Breast epithelium (tissue), 4 donors: ENCODE measurements around the gene SMAD6. TPM values are rescaled to one million over a fixed set of nuclear protein-coding genes. Genes with fewer than 3 reads are reported as not detected.

Experiments
- DNase-seq, 2 donors: peaks; one replicate each; pipeline ENCODE4 v3.0.0-alpha.2; 2019; ENCODE audit warnings: low spot score in 2 of 2
- H3K27ac ChIP-seq, 2 donors: fragments of 200-600 bp; sonication (generic) in 1 of 2; one replicate each; pipeline ENCODE4 v1.5.1; 2016 to 2019; ENCODE audit warnings: mild to moderate bottlenecking in 1 of 2
- H3K27me3 ChIP-seq, 2 donors: fragments of 200-600 bp; sonication (generic) in 1 of 2; one replicate each; pipeline versions ENCODE4 v1.5.1 to v1.6.0; 2017 to 2019; ENCODE audit warnings: control low read depth in 1 of 2, mild to moderate bottlenecking in 1 of 2
- H3K36me3 ChIP-seq: fragments of 200-600 bp; one replicate; pipeline ENCODE4 v1.5.1; 2019
- H3K4me1 ChIP-seq, 2 donors: fragments of 200-600 bp; sonication (generic); one replicate each; pipeline ENCODE4 v1.5.1; 2016 to 2019; ENCODE audit warnings: control low read depth in 1 of 2
- H3K4me3 ChIP-seq, 3 donors: fragments of 200-600 bp; sonication (generic); 1 replicate in 2 of 3; 2 replicates in 1 of 3; pipeline ENCODE4 v1.5.1; 2016 to 2019; ENCODE audit warnings: mild to moderate bottlenecking in 3 of 3, moderate library complexity in 2 of 3
- H3K9me3 ChIP-seq, 2 donors: fragments of 200-600 bp; sonication (generic) in 1 of 2; one replicate each; pipeline ENCODE4 v1.5.1; 2016 to 2019; ENCODE audit warnings: control low read depth in 1 of 2
- POLR2A ChIP-seq: fragments of 450-650 bp; IDR thresholded peaks from one replicate; pipeline ENCODE4 v1.6.1; 2016; ENCODE audit warnings: antibody characterized with exemption, mild to moderate bottlenecking, moderate library complexity
- POLR2AphosphoS5 ChIP-seq, 3 donors: sonication (generic); formaldehyde crosslinking; IDR thresholded peaks; one replicate each; pipeline ENCODE4 v1.6.1; 2017; ENCODE audit warnings: antibody characterized with exemption in 3 of 3
- intact Hi-C: fragments of 100-400 bp; cut with DNase I; formaldehyde crosslinking; loops from one replicate; pipeline ENCODE4 v1.15.1; 2023; ENCODE audit warnings: low total_unique reads
- total RNA-seq, 3 donors: library from RNA; depleted of rRNA; stranded (reverse); fragments of >200 nt; gene quantifications; one replicate each; pipeline ENCODE4 v1.1.0, GENCODE V29; 2016
- TF ChIP-seq, protein P1 (sequence below), 3 donors: fragments of 450-650 bp; IDR thresholded peaks; one replicate each; pipeline ENCODE4 v1.5.1; 2016 to 2017; ENCODE audit warnings: antibody characterized with exemption in 3 of 3, mild to moderate bottlenecking in 3 of 3, moderate library complexity in 3 of 3

SMAD6 gene
- total RNA-seq, 3 donors from 2014 or later: 7.6 to 22.6 (median 13.4) TPM

DNA sequence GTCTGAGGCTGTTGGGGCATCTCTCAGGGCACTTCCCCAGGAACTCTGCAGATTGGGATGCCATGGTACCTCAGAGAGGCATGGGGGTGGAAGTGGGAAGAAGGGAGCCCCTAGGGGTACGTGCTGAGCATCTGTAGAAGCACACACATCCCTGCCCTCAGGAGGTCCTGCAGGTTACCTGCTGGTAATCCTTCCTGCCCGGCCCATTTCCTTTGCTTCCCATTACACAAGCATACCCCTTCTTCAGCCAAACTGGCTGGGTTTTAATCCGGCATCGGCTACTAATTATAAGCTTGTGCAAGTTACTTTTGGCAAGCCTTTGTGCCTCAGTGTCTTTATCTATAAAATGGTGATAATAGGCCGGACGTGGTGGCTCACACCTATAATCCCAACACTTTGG, 3.1 kb upstream of the SMAD6 start:
- Histone ChIP-seq H3K27me3 (no peaks in the 10 kb centered on the region), H3K36me3 (no peaks in the 10 kb centered on the region), H3K4me3 (no peak overlapping the region), H3K4me1 (peaks cover 0 to 7% of the 10 kb centered on the region in 2 donors), H3K27ac (no peak overlapping the region), H3K9me3 (no peaks in the 10 kb centered on the region)
- DNase-seq: no peak
- TF ChIP-seq POLR2AphosphoS5 (IDR thresholded peaks at IDR 0.05) (no peak), POLR2A (no peak)
- TF ChIP-seq, protein P1, sequence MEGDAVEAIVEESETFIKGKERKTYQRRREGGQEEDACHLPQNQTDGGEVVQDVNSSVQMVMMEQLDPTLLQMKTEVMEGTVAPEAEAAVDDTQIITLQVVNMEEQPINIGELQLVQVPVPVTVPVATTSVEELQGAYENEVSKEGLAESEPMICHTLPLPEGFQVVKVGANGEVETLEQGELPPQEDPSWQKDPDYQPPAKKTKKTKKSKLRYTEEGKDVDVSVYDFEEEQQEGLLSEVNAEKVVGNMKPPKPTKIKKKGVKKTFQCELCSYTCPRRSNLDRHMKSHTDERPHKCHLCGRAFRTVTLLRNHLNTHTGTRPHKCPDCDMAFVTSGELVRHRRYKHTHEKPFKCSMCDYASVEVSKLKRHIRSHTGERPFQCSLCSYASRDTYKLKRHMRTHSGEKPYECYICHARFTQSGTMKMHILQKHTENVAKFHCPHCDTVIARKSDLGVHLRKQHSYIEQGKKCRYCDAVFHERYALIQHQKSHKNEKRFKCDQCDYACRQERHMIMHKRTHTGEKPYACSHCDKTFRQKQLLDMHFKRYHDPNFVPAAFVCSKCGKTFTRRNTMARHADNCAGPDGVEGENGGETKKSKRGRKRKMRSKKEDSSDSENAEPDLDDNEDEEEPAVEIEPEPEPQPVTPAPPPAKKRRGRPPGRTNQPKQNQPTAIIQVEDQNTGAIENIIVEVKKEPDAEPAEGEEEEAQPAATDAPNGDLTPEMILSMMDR (IDR thresholded peaks at IDR 0.05): no peak
- intact Hi-C loops: no loop called here

DNA sequence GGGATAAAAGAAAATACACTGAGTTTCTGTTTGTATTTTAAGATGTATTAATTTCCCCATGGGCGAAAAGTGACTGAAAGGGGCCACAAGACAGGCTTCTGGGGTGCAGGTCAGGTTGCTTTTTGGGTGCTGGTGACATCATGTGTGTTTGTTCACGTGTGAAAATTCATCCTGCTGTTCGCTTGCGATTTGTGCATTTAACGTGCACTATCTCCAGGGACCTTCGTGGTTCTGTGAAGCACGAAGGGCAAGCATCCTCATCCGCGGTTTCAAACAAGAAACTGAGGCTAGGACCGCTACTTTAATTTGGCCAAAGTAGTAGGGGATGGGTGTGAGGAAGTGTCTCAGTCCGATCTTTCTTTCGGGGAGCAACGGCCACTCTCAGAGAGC, 1.6 kb upstream of the SMAD6 start:
- Histone ChIP-seq H3K9me3 (no peaks in the 10 kb centered on the region), H3K36me3 (no peaks in the 10 kb centered on the region), H3K4me3 (peak overlapping the region; percentile 19 to 85 (median 73)), H3K27me3 (no peaks in the 10 kb centered on the region), H3K4me1 (peaks cover 0 to 7% of the 10 kb centered on the region in 2 donors), H3K27ac (peak overlapping the region; percentile 79 to 81)
- no peak for DNase-seq
- TF ChIP-seq, protein P1 (IDR thresholded peaks at IDR 0.05): no peak
- no peak for TF ChIP-seq POLR2A
- no peak for TF ChIP-seq POLR2AphosphoS5 (IDR thresholded peaks at IDR 0.05)
- intact Hi-C loops: loop anchor here (10.0 kb wide), 1 partner anchor 64 kb away; no protein-coding TSS in a partner anchor

DNA sequence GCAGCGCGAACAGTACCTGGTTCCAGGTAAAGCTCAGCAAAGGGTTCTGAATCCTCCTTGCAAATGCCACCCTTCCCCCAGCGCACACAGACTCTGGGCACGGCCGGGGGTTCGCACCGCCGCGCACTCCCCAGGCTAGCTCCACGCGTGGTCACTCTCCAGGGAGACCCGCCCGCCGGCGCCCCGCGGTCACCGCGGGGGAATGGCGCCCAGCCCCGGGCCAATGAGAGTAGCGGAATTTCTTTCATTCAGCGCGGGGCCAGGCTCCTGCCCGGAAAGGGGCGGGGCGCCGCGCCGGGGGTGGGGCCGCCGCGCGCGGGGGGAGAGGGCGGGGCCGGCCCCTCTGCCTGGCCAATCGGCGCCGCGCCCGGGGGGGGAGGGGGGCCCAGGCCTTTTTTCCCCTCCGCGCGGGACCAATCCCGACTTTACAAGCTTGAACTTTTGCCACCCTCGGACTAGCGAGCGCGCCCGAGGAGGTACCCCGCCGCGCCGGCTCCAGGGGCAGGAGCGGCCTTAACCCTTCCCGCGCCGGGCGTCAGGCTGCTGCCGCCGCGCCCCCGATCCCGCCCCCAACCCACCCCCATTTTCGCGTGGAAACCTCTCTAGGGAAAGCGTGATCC, 1.1 kb upstream of the SMAD6 start:
- TF ChIP-seq, protein P1 (IDR thresholded peaks at IDR 0.05): no peak
- no peak for TF ChIP-seq POLR2A
- TF ChIP-seq POLR2AphosphoS5 (IDR thresholded peaks at IDR 0.05): no peak
- Histone ChIP-seq H3K4me1 (peaks cover 0 to 7% of the 10 kb centered on the region in 2 donors), H3K27ac (peak overlapping the region; percentile 79 to 81), H3K9me3 (no peaks in the 10 kb centered on the region), H3K27me3 (no peaks in the 10 kb centered on the region), H3K36me3 (no peaks in the 10 kb centered on the region), H3K4me3 (peak overlapping the region; percentile 57 to 85 (median 73))
- intact Hi-C loops: loop anchor here (10.0 kb wide), 1 partner anchor 64 kb away; no protein-coding TSS in a partner anchor
- peak; percentile 94 to 96 for DNase-seq

DNA sequence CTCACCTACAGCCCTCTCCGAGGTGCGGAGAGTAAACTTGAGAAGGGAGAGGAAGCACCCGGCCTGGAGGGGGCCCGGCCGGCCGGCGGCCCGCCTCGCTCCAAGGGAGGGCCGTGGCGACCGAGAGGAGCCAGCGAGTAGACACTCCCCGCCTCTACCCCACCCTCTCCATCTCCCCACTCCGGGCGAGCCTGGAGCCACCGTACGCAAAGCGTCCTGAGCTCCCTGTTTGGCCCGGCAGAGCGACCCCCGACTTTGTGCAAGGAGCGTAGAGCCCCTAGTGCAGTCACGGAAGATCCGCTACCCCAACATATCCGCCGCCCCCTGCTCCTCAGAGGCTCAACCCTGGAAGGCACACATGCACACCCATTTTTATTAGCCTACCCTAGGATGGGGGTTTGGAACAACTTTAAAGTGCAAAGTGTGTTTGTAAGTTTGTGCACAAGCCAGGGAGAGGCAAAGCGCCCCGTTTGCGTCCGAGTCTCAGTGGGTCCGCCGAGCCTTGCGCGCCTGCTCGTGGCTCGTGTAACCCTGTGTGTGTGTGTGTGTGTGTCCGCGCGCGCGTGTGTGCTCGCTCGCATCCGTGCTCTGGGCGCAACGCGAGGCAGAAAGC, 508 bp upstream of the SMAD6 start:
- peak in 1 of 2 donors; percentile 26 for DNase-seq
- Histone ChIP-seq H3K4me3 (peak overlapping the region; percentile 57 to 85 (median 73)), H3K9me3 (no peaks in the 10 kb centered on the region), H3K27ac (peak overlapping the region; percentile 79 to 81), H3K4me1 (peaks cover 0 to 7% of the 10 kb centered on the region in 2 donors), H3K36me3 (no peaks in the 10 kb centered on the region), H3K27me3 (no peaks in the 10 kb centered on the region)
- intact Hi-C loops: loop anchor here (10.0 kb wide), 1 partner anchor 63 kb away; no protein-coding TSS in a partner anchor
- no peak for TF ChIP-seq POLR2A
- TF ChIP-seq, protein P1 (IDR thresholded peaks at IDR 0.05): no peak
- no peak for TF ChIP-seq POLR2AphosphoS5 (IDR thresholded peaks at IDR 0.05)
